Progenitor cell of endocrine pancreas (in vitro differentiated cells): Measurements from ENCODE around the gene HBG2. TPM values are rescaled to one million over a fixed set of nuclear protein-coding genes. Genes with fewer than 3 reads are reported as not detected.

ENCODE experiments used
- DNase-seq: peaks from one replicate; pipeline ENCODE4 v3.0.0; 2021; ENCODE audit warnings: low spot score; ENCODE audit not compliant: unreplicated experiment
- H3K27ac Mint-ChIP-seq: 2 replicates; pipeline ENCODE4 v1.8.0; 2021; ENCODE audit warnings: mild to moderate bottlenecking, moderate library complexity, mixed read lengths
- H3K27me3 Mint-ChIP-seq: 2 replicates; pipeline ENCODE4 v1.8.0; 2021; ENCODE audit warnings: mixed read lengths
- H3K36me3 Mint-ChIP-seq: 2 replicates; pipeline ENCODE4 v1.8.0; 2022; ENCODE audit warnings: mixed read lengths; ENCODE audit not compliant: insufficient read depth
- H3K4me1 Mint-ChIP-seq: 2 replicates; pipeline ENCODE4 v1.8.0; 2021; ENCODE audit warnings: low read depth, mixed read lengths
- H3K4me3 Mint-ChIP-seq: 2 replicates; pipeline ENCODE4 v1.8.0; 2021; ENCODE audit warnings: low read depth, mild to moderate bottlenecking, moderate library complexity, mixed read lengths
- H3K9me3 Mint-ChIP-seq: 2 replicates; pipeline ENCODE4 v1.8.0; 2021; ENCODE audit warnings: low read depth, mixed read lengths
- total RNA-seq: library from RNA; stranded (reverse); gene quantifications from 2 replicates; pipeline ENCODE4 v1.2.1, GENCODE V29; 2021
- TF ChIP-seq, protein P1 (sequence below): fragments of 200-600 bp; sonication (generic); IDR thresholded peaks from one replicate; pipeline ENCODE4 v1.5.0; 2021; ENCODE audit warnings: antibody characterized with exemption, mild to moderate bottlenecking; ENCODE audit not compliant: unreplicated experiment

Gene HBG2
- total RNA-seq, 1 donor from 2014 or later = not detected

DNA sequence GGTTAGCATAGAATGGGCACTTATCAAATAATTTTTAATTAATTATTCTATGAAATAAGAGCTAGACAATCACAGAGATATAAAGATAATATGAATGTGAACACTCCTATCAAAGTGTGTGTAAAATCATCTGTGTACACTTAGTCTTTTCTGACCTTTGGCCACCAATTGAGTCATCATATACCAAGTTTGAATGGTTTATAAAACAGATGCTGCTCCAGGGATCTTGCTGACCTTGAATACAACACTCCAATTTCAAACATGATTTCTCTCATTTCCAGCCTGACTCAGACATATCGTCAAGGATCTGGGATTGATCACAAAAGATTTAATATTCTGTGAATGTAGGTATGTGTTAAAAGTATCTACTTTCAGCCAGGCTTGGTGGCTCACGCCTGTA is 51.2 kb downstream of the HBG2 start:
- Mint-ChIP-seq H3K36me3 (no peaks in the 10 kb centered on the region), H3K27ac (no peak overlapping the region), H3K4me3 (no peak overlapping the region), H3K9me3 (no peaks in the 10 kb centered on the region), H3K4me1 (no peaks in the 10 kb centered on the region), H3K27me3 (no peaks in the 10 kb centered on the region)
- TF ChIP-seq, protein P1, sequence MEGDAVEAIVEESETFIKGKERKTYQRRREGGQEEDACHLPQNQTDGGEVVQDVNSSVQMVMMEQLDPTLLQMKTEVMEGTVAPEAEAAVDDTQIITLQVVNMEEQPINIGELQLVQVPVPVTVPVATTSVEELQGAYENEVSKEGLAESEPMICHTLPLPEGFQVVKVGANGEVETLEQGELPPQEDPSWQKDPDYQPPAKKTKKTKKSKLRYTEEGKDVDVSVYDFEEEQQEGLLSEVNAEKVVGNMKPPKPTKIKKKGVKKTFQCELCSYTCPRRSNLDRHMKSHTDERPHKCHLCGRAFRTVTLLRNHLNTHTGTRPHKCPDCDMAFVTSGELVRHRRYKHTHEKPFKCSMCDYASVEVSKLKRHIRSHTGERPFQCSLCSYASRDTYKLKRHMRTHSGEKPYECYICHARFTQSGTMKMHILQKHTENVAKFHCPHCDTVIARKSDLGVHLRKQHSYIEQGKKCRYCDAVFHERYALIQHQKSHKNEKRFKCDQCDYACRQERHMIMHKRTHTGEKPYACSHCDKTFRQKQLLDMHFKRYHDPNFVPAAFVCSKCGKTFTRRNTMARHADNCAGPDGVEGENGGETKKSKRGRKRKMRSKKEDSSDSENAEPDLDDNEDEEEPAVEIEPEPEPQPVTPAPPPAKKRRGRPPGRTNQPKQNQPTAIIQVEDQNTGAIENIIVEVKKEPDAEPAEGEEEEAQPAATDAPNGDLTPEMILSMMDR = no peak
- no peak for DNase-seq

Other genes with a start within 250 kb of the HBG2 start
- not detected in 2 replicates for gene OR52J3, start 208.3 kb downstream of the HBG2 start, total RNA-seq
- gene OR52E2, start 195.2 kb downstream of the HBG2 start, total RNA-seq = not detected in 2 replicates
- not detected in 2 replicates for gene OR52E1, start 185.2 kb downstream of the HBG2 start, total RNA-seq
- not detected in 2 replicates for gene OR52A5, start 116.4 kb downstream of the HBG2 start, total RNA-seq
- not detected in 2 replicates for gene OR52A1, start 100.0 kb downstream of the HBG2 start, total RNA-seq
- not detected in 2 replicates for gene OR51V1, start 54.1 kb downstream of the HBG2 start, total RNA-seq
- not detected in 2 replicates for gene HBB, start 27.7 kb downstream of the HBG2 start, total RNA-seq
- not detected in 2 replicates for gene HBD, start 20.3 kb downstream of the HBG2 start, total RNA-seq
- not detected in 2 replicates for gene HBG1, start 4.9 kb downstream of the HBG2 start, total RNA-seq
- gene HBE1, start 15.2 kb upstream of the HBG2 start, total RNA-seq = not detected in 2 replicates
- not detected in 2 replicates for gene OR51B4, start 47.2 kb upstream of the HBG2 start, total RNA-seq
- gene OR51B2, start 69.5 kb upstream of the HBG2 start, total RNA-seq = not detected in 2 replicates
- 0.34 and 0.44 TPM in 2 replicates for gene OR51B5, start 88.7 kb upstream of the HBG2 start, total RNA-seq
- gene OR51B6, start 96.7 kb upstream of the HBG2 start, total RNA-seq = not detected in 2 replicates
- not detected in 2 replicates for gene OR51M1, start 129.0 kb upstream of the HBG2 start, total RNA-seq
- gene OR51Q1, start 167.3 kb upstream of the HBG2 start, total RNA-seq = not detected in 2 replicates
- not detected in 2 replicates for gene OR51I1, start 186.7 kb upstream of the HBG2 start, total RNA-seq
- gene OR51I2, start 194.5 kb upstream of the HBG2 start, total RNA-seq = not detected in 2 replicates
- gene OR52D1, start 233.9 kb upstream of the HBG2 start, total RNA-seq = not detected in 2 replicates